ENCODE measurements around the gene APPBP2.

- no peak for TF ChIP-seq CTCF (optimal IDR thresholded peaks at IDR 0.05 in 1 of 3, IDR thresholded peaks at IDR 0.05 in 1 of 3, conservative IDR thresholded peaks at IDR 0.05 in 1 of 3; ENCODE audit: extremely low read depth in 1 of 3, insufficient read depth in 2 of 3, low read length in 3 of 3)
- TF ChIP-seq EZH2 (IDR thresholded peaks at IDR 0.05; ENCODE audit: low read length), result no peak
These were observed 102.2 kb downstream of the APPBP2 start for GRCh38 chr17:60423865-60424264.

Measured in keratinocyte (primary cell).